ENCODE results near the gene PRUNE2. TPM values are rescaled to one million over a fixed set of nuclear protein-coding genes. Genes with fewer than 3 reads are reported as not detected.

Gene PRUNE2
- total and polyA plus RNA-seq, 4 donors = 1.3 to 4.5 (median 1.6) TPM

DNA sequence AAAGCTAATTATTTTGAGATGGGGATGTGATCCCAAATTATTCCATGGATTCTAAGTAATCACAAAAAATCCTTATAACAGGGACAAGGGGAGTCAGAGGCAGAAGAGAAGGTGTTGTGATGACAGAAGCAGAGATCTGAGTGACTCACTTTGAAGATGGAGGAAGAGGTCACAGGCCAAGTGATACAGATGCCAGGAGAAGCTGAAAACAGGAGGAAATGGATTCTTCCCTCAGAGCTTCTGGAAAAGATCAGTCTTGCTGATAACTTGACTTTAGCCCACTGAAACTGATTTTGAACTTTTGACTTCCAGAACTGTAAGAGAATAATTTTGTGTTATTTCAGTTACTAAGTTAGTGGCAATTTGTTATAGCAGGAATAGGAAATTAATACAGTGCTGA, 341.6 kb downstream of the PRUNE2 start:
- Histone ChIP-seq H3K27ac (ENCODE audit: low read depth in 1 of 2, low read length in 2 of 2) (no peak overlapping the region), H3K36me3 (ENCODE audit: control insufficient read depth in 4 of 4, insufficient read depth in 3 of 4, low read depth in 1 of 4, low read length in 3 of 4) (no peaks in the 10 kb centered on the region), H3K4me3 (ENCODE audit: low read depth in 1 of 3, low read length in 3 of 3) (no peak overlapping the region), H3K9ac (ENCODE audit: low read depth in 1 of 2, low read length in 2 of 2) (no peak overlapping the region), H3K4me1 (ENCODE audit: control insufficient read depth in 4 of 4, insufficient read depth in 4 of 4, low read length in 3 of 4) (peaks cover 0 to 1% (median 0%) of the 10 kb centered on the region in 4 donors), H3K9me3 (ENCODE audit: control insufficient read depth in 4 of 4, low read length in 3 of 4) (no peaks in the 10 kb centered on the region), H3K27me3 (ENCODE audit: control insufficient read depth in 4 of 4, insufficient read depth in 4 of 4, low read length in 3 of 4) (no peaks in the 10 kb centered on the region)
- no peak for DNase-seq (ENCODE audit: low spot score)
- TF ChIP-seq MAX (IDR thresholded peaks at IDR 0.05) (no peak), RXRA (IDR thresholded peaks at IDR 0.05) (no peak), YY1 (IDR thresholded peaks at IDR 0.05) (no peak), SP1 (IDR thresholded peaks at IDR 0.05) (no peak), RAD21 (IDR thresholded peaks at IDR 0.05) (no peak), TAF1 (conservative IDR thresholded peaks at IDR 0.05) (no peak), NR2F2 (IDR thresholded peaks at IDR 0.05) (no peak), FOXA2 (IDR thresholded peaks at IDR 0.05) (no peak), ZBTB33 (IDR thresholded peaks at IDR 0.05) (no peak), JUND (IDR thresholded peaks at IDR 0.05) (no peak), REST (IDR thresholded peaks at IDR 0.05) (no peak)
- TF ChIP-seq, protein P1, sequence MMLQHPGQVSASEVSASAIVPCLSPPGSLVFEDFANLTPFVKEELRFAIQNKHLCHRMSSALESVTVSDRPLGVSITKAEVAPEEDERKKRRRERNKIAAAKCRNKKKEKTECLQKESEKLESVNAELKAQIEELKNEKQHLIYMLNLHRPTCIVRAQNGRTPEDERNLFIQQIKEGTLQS (IDR thresholded peaks at IDR 0.05) = no peak

- TF ChIP-seq JUND (IDR thresholded peaks at IDR 0.05) (no peak), ZBTB33 (IDR thresholded peaks at IDR 0.05) (no peak), NR2F2 (IDR thresholded peaks at IDR 0.05) (no peak), FOXA2 (IDR thresholded peaks at IDR 0.05) (no peak), SP1 (IDR thresholded peaks at IDR 0.05) (no peak), YY1 (IDR thresholded peaks at IDR 0.05) (no peak), TAF1 (conservative IDR thresholded peaks at IDR 0.05) (no peak), REST (IDR thresholded peaks at IDR 0.05) (no peak), EGR1 (IDR thresholded peaks at IDR 0.05; ENCODE audit: low read depth in 2 of 2) (no peak), FOXA1 (IDR thresholded peaks at IDR 0.05) (no peak), HNF4A (conservative IDR thresholded peaks at IDR 0.05) (no peak), RXRA (IDR thresholded peaks at IDR 0.05) (no peak), HNF4G (IDR thresholded peaks at IDR 0.05) (no peak), RAD21 (IDR thresholded peaks at IDR 0.05) (no peak)
- TF ChIP-seq, protein P1 (IDR thresholded peaks at IDR 0.05) = no peak
- TF ChIP-seq, protein P2, sequence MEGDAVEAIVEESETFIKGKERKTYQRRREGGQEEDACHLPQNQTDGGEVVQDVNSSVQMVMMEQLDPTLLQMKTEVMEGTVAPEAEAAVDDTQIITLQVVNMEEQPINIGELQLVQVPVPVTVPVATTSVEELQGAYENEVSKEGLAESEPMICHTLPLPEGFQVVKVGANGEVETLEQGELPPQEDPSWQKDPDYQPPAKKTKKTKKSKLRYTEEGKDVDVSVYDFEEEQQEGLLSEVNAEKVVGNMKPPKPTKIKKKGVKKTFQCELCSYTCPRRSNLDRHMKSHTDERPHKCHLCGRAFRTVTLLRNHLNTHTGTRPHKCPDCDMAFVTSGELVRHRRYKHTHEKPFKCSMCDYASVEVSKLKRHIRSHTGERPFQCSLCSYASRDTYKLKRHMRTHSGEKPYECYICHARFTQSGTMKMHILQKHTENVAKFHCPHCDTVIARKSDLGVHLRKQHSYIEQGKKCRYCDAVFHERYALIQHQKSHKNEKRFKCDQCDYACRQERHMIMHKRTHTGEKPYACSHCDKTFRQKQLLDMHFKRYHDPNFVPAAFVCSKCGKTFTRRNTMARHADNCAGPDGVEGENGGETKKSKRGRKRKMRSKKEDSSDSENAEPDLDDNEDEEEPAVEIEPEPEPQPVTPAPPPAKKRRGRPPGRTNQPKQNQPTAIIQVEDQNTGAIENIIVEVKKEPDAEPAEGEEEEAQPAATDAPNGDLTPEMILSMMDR (IDR thresholded peaks at IDR 0.05; ENCODE audit: low read depth, low read length, missing input control) = no peak
- H3K27ac ChIP-seq (ENCODE audit: low read depth in 1 of 2, low read length in 2 of 2) = no peak overlapping the region
These were observed 343.4 kb downstream of the PRUNE2 start for GRCh38 chr9:76562511-76562911.

More at GRCh38 chr9:76562511-76562911, 343.4 kb downstream of the PRUNE2 start:
- no peaks in the 10 kb centered on the region for H3K9me3 ChIP-seq (ENCODE audit: control insufficient read depth in 4 of 4, low read length in 3 of 4)
- H3K36me3 ChIP-seq (ENCODE audit: control insufficient read depth in 4 of 4, insufficient read depth in 3 of 4, low read depth in 1 of 4, low read length in 3 of 4) = no peaks in the 10 kb centered on the region
- no peak for DNase-seq (ENCODE audit: low spot score)
- H3K4me1 ChIP-seq (ENCODE audit: control insufficient read depth in 4 of 4, insufficient read depth in 4 of 4, low read length in 3 of 4) = peaks cover 0 to 1% (median 0%) of the 10 kb centered on the region in 4 donors
- no peaks in the 10 kb centered on the region for H3K27me3 ChIP-seq (ENCODE audit: control insufficient read depth in 4 of 4, insufficient read depth in 4 of 4, low read length in 3 of 4)
- no peak overlapping the region for H3K9ac ChIP-seq (ENCODE audit: low read depth in 1 of 2, low read length in 2 of 2)
- no peak overlapping the region for H3K4me3 ChIP-seq (ENCODE audit: low read depth in 1 of 3, low read length in 3 of 3)
